ENCODE data around the gene AKR1E2.

DNA sequence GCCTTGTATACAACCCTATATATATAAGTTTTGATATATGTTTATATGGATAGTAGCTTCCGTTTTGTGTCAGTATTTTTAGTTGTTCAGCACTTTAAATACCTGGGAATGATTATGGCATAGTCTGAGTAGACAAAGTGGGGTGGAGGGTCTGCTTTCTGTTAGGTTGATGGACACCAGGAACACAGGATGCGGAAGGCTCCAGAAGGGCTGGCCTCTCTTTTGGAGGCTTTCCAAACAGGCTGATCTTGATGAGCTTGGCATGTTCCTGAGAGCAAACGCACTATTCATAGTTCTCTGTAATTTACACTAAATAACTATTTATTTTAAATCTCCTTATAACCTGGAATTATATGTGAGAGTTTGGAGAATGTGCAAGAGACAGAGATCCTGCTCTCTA lies 12.7 kb downstream of the AKR1E2 start:
- TF ChIP-seq, protein P1, sequence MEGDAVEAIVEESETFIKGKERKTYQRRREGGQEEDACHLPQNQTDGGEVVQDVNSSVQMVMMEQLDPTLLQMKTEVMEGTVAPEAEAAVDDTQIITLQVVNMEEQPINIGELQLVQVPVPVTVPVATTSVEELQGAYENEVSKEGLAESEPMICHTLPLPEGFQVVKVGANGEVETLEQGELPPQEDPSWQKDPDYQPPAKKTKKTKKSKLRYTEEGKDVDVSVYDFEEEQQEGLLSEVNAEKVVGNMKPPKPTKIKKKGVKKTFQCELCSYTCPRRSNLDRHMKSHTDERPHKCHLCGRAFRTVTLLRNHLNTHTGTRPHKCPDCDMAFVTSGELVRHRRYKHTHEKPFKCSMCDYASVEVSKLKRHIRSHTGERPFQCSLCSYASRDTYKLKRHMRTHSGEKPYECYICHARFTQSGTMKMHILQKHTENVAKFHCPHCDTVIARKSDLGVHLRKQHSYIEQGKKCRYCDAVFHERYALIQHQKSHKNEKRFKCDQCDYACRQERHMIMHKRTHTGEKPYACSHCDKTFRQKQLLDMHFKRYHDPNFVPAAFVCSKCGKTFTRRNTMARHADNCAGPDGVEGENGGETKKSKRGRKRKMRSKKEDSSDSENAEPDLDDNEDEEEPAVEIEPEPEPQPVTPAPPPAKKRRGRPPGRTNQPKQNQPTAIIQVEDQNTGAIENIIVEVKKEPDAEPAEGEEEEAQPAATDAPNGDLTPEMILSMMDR (conservative IDR thresholded peaks at IDR 0.05; ENCODE audit: low read length) = no peak
- TF ChIP-seq EZH2phosphoT487 (IDR thresholded peaks at IDR 0.05; ENCODE audit: borderline replicate concordance) = no peak
